Measurements from ENCODE around the gene IST1. TPM values are rescaled to one million over a fixed set of nuclear protein-coding genes. Genes with fewer than 3 reads are reported as not detected.
A peak's percentile ranks its signal among the peaks of the same experiment; 100 is the strongest.

IST1 gene
- total and polyA plus RNA-seq, 9 of the 15 experiments (the other 6 are each of a cell fraction or from before 2014, with no cell fraction given): 135 to 334 (median 188) TPM

DNA sequence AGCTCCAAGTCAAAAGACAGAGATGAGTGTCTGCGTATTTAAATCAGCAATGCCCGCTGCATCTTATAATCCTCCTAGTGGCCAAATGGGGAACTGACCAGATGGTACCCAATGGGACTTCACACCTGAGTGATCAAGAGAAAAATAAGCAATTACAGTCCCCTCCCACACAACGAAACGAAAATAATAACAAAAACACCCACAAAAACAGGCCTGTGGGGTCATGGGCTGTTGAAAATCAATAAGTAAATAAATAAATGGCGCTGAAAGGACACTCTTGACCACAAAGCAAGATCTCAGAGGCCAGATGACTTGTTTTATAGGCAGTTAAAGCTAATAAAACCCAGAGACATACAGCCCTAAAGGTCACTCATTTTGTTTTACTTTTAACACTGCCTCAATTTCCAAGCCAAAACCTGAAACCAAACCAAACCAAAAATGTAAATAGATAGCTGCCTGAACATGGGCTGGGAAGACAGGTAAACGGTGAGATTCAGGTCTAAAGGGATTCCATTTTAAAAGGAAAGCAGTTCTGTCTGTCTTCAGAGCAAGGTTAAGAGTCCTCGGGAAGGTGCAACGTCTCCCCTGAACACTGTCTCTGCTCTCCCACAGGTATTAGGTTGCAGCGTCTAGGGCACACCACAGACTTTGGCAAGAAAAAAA lies 12.7 kb upstream of the IST1 start (continued):
- TF ChIP-seq TFAM (CRISPR knock-in tag; conservative IDR thresholded peaks at IDR 0.05) (no peak), ZNF224 (CRISPR knock-in tag; IDR thresholded peaks at IDR 0.05) (no peak), RAD21 (CRISPR knock-in tag; conservative IDR thresholded peaks at IDR 0.05 in 1 of 2, IDR thresholded peaks at IDR 0.05 in 1 of 2) (peak; percentile 30 to 42; a peak in 2 of 4 replicates), SMC3 (conservative IDR thresholded peaks at IDR 0.05; ENCODE audit: insufficient read depth, low read depth, low read length) (0 out of 2 replicates have a peak, but pooled peaks have one; percentile 33), MYNN (IDR thresholded peaks at IDR 0.05) (no peak), MYNN (CRISPR knock-in tag; IDR thresholded peaks at IDR 0.05) (no peak), MAFK (IDR thresholded peaks at IDR 0.05; ENCODE audit: low read length) (no peak), ZNF217 (CRISPR knock-in tag; IDR thresholded peaks at IDR 0.05) (no peak), DACH1 (IDR thresholded peaks at IDR 0.05; ENCODE audit: partially characterized antibody) (peak; percentile 21), BRD9 (IDR thresholded peaks at IDR 0.05; ENCODE audit: low read depth, partially characterized antibody) (no peak), ZNF212 (CRISPR knock-in tag; IDR thresholded peaks at IDR 0.05) (no peak), NFIX (CRISPR knock-in tag; IDR thresholded peaks at IDR 0.05; ENCODE audit: low read depth) (no peak), ARHGAP35 (IDR thresholded peaks at IDR 0.05; ENCODE audit: partially characterized antibody) (no peak)
- TF ChIP-seq, protein P1, sequence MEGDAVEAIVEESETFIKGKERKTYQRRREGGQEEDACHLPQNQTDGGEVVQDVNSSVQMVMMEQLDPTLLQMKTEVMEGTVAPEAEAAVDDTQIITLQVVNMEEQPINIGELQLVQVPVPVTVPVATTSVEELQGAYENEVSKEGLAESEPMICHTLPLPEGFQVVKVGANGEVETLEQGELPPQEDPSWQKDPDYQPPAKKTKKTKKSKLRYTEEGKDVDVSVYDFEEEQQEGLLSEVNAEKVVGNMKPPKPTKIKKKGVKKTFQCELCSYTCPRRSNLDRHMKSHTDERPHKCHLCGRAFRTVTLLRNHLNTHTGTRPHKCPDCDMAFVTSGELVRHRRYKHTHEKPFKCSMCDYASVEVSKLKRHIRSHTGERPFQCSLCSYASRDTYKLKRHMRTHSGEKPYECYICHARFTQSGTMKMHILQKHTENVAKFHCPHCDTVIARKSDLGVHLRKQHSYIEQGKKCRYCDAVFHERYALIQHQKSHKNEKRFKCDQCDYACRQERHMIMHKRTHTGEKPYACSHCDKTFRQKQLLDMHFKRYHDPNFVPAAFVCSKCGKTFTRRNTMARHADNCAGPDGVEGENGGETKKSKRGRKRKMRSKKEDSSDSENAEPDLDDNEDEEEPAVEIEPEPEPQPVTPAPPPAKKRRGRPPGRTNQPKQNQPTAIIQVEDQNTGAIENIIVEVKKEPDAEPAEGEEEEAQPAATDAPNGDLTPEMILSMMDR (IDR thresholded peaks at IDR 0.05 in 2 of 3, conservative IDR thresholded peaks at IDR 0.05 in 1 of 3; ENCODE audit: insufficient read depth in 2 of 3, low read depth in 1 of 3, low read length in 3 of 3): peak; percentile 75 to 84 (median 79)
- TF ChIP-seq, protein P2, sequence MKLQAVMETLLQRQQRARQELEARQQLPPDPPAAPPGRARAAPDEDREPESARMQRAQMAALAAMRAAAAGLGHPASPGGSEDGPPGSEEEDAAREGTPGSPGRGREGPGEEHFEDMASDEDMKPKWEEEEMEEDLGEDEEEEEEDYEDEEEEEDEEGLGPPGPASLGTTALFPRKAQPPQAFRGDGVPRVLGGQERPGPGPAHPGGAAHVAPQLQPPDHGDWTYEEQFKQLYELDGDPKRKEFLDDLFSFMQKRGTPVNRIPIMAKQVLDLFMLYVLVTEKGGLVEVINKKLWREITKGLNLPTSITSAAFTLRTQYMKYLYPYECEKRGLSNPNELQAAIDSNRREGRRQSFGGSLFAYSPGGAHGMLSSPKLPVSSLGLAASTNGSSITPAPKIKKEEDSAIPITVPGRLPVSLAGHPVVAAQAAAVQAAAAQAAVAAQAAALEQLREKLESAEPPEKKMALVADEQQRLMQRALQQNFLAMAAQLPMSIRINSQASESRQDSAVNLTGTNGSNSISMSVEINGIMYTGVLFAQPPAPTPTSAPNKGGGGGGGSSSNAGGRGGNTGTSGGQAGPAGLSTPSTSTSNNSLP (IDR thresholded peaks at IDR 0.05; ENCODE audit: borderline replicate concordance, low read depth, low read length): peak; percentile 87
- TF ChIP-seq, protein P3, sequence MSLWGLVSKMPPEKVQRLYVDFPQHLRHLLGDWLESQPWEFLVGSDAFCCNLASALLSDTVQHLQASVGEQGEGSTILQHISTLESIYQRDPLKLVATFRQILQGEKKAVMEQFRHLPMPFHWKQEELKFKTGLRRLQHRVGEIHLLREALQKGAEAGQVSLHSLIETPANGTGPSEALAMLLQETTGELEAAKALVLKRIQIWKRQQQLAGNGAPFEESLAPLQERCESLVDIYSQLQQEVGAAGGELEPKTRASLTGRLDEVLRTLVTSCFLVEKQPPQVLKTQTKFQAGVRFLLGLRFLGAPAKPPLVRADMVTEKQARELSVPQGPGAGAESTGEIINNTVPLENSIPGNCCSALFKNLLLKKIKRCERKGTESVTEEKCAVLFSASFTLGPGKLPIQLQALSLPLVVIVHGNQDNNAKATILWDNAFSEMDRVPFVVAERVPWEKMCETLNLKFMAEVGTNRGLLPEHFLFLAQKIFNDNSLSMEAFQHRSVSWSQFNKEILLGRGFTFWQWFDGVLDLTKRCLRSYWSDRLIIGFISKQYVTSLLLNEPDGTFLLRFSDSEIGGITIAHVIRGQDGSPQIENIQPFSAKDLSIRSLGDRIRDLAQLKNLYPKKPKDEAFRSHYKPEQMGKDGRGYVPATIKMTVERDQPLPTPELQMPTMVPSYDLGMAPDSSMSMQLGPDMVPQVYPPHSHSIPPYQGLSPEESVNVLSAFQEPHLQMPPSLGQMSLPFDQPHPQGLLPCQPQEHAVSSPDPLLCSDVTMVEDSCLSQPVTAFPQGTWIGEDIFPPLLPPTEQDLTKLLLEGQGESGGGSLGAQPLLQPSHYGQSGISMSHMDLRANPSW (CRISPR knock-in tag; IDR thresholded peaks at IDR 0.05): no peak
- TF ChIP-seq, protein P4, sequence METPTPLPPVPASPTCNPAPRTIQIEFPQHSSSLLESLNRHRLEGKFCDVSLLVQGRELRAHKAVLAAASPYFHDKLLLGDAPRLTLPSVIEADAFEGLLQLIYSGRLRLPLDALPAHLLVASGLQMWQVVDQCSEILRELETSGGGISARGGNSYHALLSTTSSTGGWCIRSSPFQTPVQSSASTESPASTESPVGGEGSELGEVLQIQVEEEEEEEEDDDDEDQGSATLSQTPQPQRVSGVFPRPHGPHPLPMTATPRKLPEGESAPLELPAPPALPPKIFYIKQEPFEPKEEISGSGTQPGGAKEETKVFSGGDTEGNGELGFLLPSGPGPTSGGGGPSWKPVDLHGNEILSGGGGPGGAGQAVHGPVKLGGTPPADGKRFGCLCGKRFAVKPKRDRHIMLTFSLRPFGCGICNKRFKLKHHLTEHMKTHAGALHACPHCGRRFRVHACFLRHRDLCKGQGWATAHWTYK (CRISPR knock-in tag; IDR thresholded peaks at IDR 0.05): no peak

All from K562 (cell line).